ENCODE measurements around the gene PAAF1.

- TF ChIP-seq CTCF (IDR thresholded peaks at IDR 0.05; ENCODE audit: low read depth, low read length) (no peak), EZH2phosphoT487 (IDR thresholded peaks at IDR 0.05; ENCODE audit: low read depth) (no peak)
Observed at GRCh38 chr11:73893041-73893440, 16.2 kb downstream of the PAAF1 start.

Data from OCI-LY3 (cell line).